Measurements from ENCODE around the gene TMEM184B. TPM values are rescaled to one million over a fixed set of nuclear protein-coding genes. Genes with fewer than 3 reads are reported as not detected.

TMEM184B gene
- total and polyA plus RNA-seq, 10 of the 15 experiments (the other 5 are each of a cell fraction or from before 2014, with no cell fraction given), result 0.56 to 22.4 (median 7.9) TPM

DNA sequence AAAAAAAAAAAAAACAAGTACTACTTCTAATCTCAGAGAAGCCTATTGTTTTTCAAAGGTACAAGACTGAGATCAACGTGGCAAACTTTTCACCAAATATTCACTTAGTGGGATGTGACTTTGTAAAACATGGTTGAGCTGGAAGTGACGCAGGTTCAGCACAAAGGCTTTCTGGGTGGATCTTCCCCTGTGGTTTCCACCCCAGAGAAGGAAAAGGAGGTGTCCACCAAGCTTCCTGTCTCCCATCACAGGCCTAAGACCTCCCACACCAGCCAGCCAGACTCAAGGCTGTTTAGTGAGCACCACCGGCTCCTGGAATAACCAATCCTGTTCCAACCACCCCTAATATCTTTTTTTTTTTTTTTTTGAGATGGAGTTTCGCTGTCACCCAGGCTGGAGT lies 5.7 kb downstream of the TMEM184B start (continued):
- TF ChIP-seq MXI1 (IDR thresholded peaks at IDR 0.05; ENCODE audit: low read depth, low read length) (no peak), SIX5 (IDR thresholded peaks at IDR 0.05; ENCODE audit: low read depth, low read length, severe bottlenecking) (no peak), RAD21 (IDR thresholded peaks at IDR 0.05; ENCODE audit: insufficient read depth, low read depth, low read length) (no peak), BCL11A (IDR thresholded peaks at IDR 0.05; ENCODE audit: low read depth, low read length) (no peak), HDAC6 (IDR thresholded peaks at IDR 0.05; ENCODE audit: unreplicated experiment) (no peak), TBL1XR1 (IDR thresholded peaks at IDR 0.05; ENCODE audit: low read depth, low read length) (no peak)

- peaks cover 4% of the 10 kb centered on the region for H3K79me2 ChIP-seq (ENCODE audit: control insufficient read depth, insufficient read depth, low read length)
- H3K4me1 ChIP-seq (ENCODE audit: control insufficient read depth, insufficient read depth, low read length), result peaks cover 16% of the 10 kb centered on the region
- H3K9ac ChIP-seq (ENCODE audit: control insufficient read depth, insufficient read depth, low read length), result no peak overlapping the region
- no peak for TF ChIP-seq ZNF24 (IDR thresholded peaks at IDR 0.05)
- no peak for TF ChIP-seq BCL11A (IDR thresholded peaks at IDR 0.05; ENCODE audit: low read depth, low read length)
- no peak for TF ChIP-seq NR2C2 (IDR thresholded peaks at IDR 0.05; ENCODE audit: borderline replicate concordance, control insufficient read depth, insufficient read length, low read depth)
- TF ChIP-seq CREB1 (IDR thresholded peaks at IDR 0.05; ENCODE audit: low read depth), result no peak
- TF ChIP-seq, protein P1, sequence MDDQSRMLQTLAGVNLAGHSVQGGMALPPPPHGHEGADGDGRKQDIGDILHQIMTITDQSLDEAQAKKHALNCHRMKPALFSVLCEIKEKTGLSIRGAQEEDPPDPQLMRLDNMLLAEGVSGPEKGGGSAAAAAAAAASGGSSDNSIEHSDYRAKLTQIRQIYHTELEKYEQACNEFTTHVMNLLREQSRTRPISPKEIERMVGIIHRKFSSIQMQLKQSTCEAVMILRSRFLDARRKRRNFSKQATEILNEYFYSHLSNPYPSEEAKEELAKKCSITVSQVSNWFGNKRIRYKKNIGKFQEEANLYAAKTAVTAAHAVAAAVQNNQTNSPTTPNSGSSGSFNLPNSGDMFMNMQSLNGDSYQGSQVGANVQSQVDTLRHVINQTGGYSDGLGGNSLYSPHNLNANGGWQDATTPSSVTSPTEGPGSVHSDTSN (IDR thresholded peaks at IDR 0.05; ENCODE audit: insufficient replicate concordance, low read depth, low read length), result no peak
- TF ChIP-seq PKNOX1 (IDR thresholded peaks at IDR 0.05), result no peak
- no peak for TF ChIP-seq MYC (IDR thresholded peaks at IDR 0.05; ENCODE audit: insufficient read depth, insufficient read length, insufficient replicate concordance, low read length, severe bottlenecking)
- TF ChIP-seq, protein P2, sequence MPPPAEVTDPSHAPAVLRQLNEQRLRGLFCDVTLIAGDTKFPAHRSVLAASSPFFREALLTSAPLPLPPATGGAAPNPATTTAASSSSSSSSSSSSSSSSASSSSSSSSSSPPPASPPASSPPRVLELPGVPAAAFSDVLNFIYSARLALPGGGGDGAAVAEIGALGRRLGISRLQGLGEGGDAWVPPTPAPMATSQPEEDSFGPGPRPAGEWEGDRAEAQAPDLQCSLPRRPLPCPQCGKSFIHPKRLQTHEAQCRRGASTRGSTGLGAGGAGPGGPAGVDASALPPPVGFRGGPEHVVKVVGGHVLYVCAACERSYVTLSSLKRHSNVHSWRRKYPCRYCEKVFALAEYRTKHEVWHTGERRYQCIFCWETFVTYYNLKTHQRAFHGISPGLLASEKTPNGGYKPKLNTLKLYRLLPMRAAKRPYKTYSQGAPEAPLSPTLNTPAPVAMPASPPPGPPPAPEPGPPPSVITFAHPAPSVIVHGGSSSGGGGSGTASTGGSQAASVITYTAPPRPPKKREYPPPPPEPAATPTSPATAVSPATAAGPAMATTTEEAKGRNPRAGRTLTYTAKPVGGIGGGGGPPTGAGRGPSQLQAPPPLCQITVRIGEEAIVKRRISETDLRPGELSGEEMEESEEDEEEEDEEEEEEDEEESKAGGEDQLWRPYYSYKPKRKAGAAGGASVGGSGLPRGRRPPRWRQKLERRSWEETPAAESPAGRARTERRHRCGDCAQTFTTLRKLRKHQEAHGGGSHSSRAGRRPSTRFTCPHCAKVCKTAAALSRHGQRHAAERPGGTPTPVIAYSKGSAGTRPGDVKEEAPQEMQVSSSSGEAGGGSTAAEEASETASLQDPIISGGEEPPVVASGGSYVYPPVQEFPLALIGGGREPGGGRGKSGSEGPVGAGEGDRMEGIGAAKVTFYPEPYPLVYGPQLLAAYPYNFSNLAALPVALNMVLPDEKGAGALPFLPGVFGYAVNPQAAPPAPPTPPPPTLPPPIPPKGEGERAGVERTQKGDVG (CRISPR knock-in tag; IDR thresholded peaks at IDR 0.05), result no peak
- TF ChIP-seq, protein P3, sequence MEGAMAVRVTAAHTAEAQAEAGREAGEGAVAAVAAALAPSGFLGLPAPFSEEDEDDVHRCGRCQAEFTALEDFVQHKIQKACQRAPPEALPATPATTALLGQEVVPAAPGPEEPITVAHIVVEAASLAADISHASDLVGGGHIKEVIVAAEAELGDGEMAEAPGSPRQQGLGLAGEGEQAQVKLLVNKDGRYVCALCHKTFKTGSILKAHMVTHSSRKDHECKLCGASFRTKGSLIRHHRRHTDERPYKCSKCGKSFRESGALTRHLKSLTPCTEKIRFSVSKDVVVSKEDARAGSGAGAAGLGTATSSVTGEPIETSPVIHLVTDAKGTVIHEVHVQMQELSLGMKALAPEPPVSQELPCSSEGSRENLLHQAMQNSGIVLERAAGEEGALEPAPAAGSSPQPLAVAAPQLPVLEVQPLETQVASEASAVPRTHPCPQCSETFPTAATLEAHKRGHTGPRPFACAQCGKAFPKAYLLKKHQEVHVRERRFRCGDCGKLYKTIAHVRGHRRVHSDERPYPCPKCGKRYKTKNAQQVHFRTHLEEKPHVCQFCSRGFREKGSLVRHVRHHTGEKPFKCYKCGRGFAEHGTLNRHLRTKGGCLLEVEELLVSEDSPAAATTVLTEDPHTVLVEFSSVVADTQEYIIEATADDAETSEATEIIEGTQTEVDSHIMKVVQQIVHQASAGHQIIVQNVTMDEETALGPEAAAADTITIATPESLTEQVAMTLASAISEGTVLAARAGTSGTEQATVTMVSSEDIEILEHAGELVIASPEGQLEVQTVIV (IDR thresholded peaks at IDR 0.05; ENCODE audit: borderline replicate concordance, partially characterized antibody), result no peak
- no peak for TF ChIP-seq EZH2 (IDR thresholded peaks at IDR 0.05; ENCODE audit: borderline replicate concordance, control insufficient read depth, low read depth, low read length)
Measured at GRCh38 chr22:38266120-38266519, 6.7 kb downstream of the TMEM184B start.

More at GRCh38 chr22:38266120-38266519, 6.7 kb downstream of the TMEM184B start:
- H3K4me3 ChIP-seq, result no peak overlapping the region
- H3K36me3 ChIP-seq (ENCODE audit: control insufficient read depth in 2 of 2, insufficient read depth in 2 of 2, low read length in 1 of 2), result no peaks in the 10 kb centered on the region; a peak in 1 of 4 replicates
- no peaks in the 10 kb centered on the region for H3K9me3 ChIP-seq (replicated peaks; ENCODE audit: control insufficient read depth, insufficient read depth, low read length)
- BruUV-seq (replicated peaks), result no TSS peak
- intact Hi-C loops (cut with micrococcal nuclease; ENCODE audit: unreplicated experiment), result no loop called here
- H3K27ac ChIP-seq (ENCODE audit: control insufficient read depth, insufficient read depth), result no peak overlapping the region
- no peak for ATAC-seq
- H3K27me3 ChIP-seq (replicated peaks in 1 of 2; ENCODE audit: control insufficient read depth in 2 of 2, insufficient read depth in 2 of 2, low read length in 1 of 2), result no peaks in the 10 kb centered on the region
- WGBS (ENCODE audit: insufficient coverage, insufficient replicate concordance, low lambda C conversion rate, missing lambda C conversion rate), result 61% methylated on average over 8 of the region's 8 CpGs
- ChIA-PET CTCF (interaction anchor here (0.8 to 2.2 kb wide), 4 partner anchors 33 to 214 kb away, joined by 3 to 8 read pairs (median 4); no protein-coding TSS in a partner anchor), RAD21 (ENCODE audit: unreplicated experiment) (no interaction called here), SMC1A (ENCODE audit: uncharacterized antibody, unreplicated experiment) (interaction anchor here (2.2 kb wide), 1 partner anchor 40 kb away, joined by 9 read pairs; no protein-coding TSS in a partner anchor), POLR2A (no interaction called here)
- DNase-seq (ENCODE audit: low read depth, low spot score), result no peak
- H4K20me1 ChIP-seq (ENCODE audit: control insufficient read depth, insufficient read depth), result no peaks in the 10 kb centered on the region
- no peak for FAIRE-seq
- in situ Hi-C loops (cut with MboI), result no loop called here
- no peak overlapping the region for H3K4me2 ChIP-seq (ENCODE audit: control insufficient read depth, insufficient read depth)
- H2AFZ ChIP-seq (ENCODE audit: control insufficient read depth, low read depth, low read length), result no peak overlapping the region

Data from GM12878 (cell line).